OCI-LY7 (cell line): ENCODE measurements around the gene PHF23.

Source experiments
- EZH2phosphoT487 ChIP-seq: fragments of 200-600 bp; sonication (generic); IDR thresholded peaks from 2 replicates; pipeline ENCODE4 v1.6.1; 2018; ENCODE audit warnings: low read depth, borderline replicate concordance, mild to moderate bottlenecking, mixed run types, antibody characterized with exemption, low read length, moderate library complexity, mixed read lengths
- TF ChIP-seq, protein P1 (sequence below): fragments of 200-600 bp; sonication (generic); conservative IDR thresholded peaks from 2 replicates; pipeline ENCODE4 v1.5.1; 2014; ENCODE audit warnings: mild to moderate bottlenecking, antibody characterized with exemption, low read length, moderate library complexity, mixed read lengths

GRCh38 chr17:7250695-7251627, 11.7 kb upstream of the PHF23 start:
- TF ChIP-seq, protein P1, sequence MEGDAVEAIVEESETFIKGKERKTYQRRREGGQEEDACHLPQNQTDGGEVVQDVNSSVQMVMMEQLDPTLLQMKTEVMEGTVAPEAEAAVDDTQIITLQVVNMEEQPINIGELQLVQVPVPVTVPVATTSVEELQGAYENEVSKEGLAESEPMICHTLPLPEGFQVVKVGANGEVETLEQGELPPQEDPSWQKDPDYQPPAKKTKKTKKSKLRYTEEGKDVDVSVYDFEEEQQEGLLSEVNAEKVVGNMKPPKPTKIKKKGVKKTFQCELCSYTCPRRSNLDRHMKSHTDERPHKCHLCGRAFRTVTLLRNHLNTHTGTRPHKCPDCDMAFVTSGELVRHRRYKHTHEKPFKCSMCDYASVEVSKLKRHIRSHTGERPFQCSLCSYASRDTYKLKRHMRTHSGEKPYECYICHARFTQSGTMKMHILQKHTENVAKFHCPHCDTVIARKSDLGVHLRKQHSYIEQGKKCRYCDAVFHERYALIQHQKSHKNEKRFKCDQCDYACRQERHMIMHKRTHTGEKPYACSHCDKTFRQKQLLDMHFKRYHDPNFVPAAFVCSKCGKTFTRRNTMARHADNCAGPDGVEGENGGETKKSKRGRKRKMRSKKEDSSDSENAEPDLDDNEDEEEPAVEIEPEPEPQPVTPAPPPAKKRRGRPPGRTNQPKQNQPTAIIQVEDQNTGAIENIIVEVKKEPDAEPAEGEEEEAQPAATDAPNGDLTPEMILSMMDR = no peak
- no peak for TF ChIP-seq EZH2phosphoT487
